NB4 (cell line): ENCODE data around the gene SLC7A5.

Source experiments
- DNase-seq: peaks from one replicate; pipeline ENCODE4 v3.0.0; 2010; ENCODE audit warnings: low read depth
- H3K4me3 ChIP-seq: one replicate; pipeline ENCODE4 v1.5.1; 2011; ENCODE audit warnings: mild to moderate bottlenecking, low read depth, low read length, moderate library complexity
- CTCF ChIP-seq: IDR thresholded peaks from one replicate; pipeline ENCODE4 v1.5.1; 2012; ENCODE audit warnings: low read depth, low read length
- MYC ChIP-seq: IDR thresholded peaks from 2 replicates; pipeline ENCODE4 v1.6.1; 2011; ENCODE audit warnings: low read depth, low read length
- POLR2A ChIP-seq: IDR thresholded peaks from 2 replicates; pipeline ENCODE4 v1.6.1; 2011; ENCODE audit warnings: mild to moderate bottlenecking; ENCODE audit not compliant: insufficient read length; ENCODE audit errors: extremely low read depth
- TF ChIP-seq, protein P1 (sequence below): IDR thresholded peaks from 2 replicates; pipeline ENCODE4 v1.6.1; 2011; ENCODE audit warnings: low read depth, low read length

Gene SLC7A5

GRCh38 chr16:87803385-87803784 is 65.9 kb downstream of the SLC7A5 start:
- DNase-seq: no peak
- TF ChIP-seq, protein P1, sequence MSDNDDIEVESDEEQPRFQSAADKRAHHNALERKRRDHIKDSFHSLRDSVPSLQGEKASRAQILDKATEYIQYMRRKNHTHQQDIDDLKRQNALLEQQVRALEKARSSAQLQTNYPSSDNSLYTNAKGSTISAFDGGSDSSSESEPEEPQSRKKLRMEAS: no peak
- no peak for TF ChIP-seq MYC
- no peak for TF ChIP-seq POLR2A
- no peak for TF ChIP-seq CTCF
- H3K4me3 ChIP-seq: no peak overlapping the region

GRCh38 chr16:87802670-87803069 is 66.6 kb downstream of the SLC7A5 start:
- no peak overlapping the region for H3K4me3 ChIP-seq
- DNase-seq: no peak
- no peak for TF ChIP-seq POLR2A
- no peak for TF ChIP-seq MYC
- TF ChIP-seq, protein P1: no peak
- no peak for TF ChIP-seq CTCF

GRCh38 chr16:87801679-87802259 is 67.5 kb downstream of the SLC7A5 start:
- H3K4me3 ChIP-seq: no peak overlapping the region
- DNase-seq: no peak
- no peak for TF ChIP-seq CTCF
- TF ChIP-seq MYC: no peak
- TF ChIP-seq, protein P1: no peak

- TF ChIP-seq, protein P1: no peak
- TF ChIP-seq CTCF (no peak), MYC (no peak), POLR2A (no peak)
- no peak for DNase-seq
- no peak overlapping the region for H3K4me3 ChIP-seq
Measured at GRCh38 chr16:87800497-87800896, 68.8 kb downstream of the SLC7A5 start.

DNA sequence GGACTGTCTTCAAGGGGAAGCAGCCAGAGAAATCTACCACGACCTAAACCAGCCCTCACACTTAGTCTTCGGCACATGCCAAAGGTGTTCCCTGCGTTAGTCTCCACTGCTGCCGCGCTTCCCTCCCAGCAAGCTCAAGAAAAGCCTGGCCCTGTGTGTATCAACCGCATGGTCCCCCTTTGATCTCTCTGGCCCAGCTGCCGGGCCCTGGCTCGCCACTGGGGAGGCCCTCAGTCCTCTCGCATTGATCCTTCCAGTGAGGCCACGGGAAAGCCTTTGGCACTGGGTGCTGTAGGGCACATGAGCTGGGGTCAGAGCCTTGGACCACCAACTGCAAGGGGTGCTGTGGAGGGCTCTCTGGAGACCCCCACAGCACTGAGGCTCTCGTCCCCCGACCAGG is 74.0 kb downstream of the SLC7A5 start:
- TF ChIP-seq MYC: no peak
- TF ChIP-seq POLR2A: no peak
- TF ChIP-seq, protein P1: no peak
- no peak for TF ChIP-seq CTCF
- DNase-seq: no peak
- no peak overlapping the region for H3K4me3 ChIP-seq
